Measurements from ENCODE around the gene TCEAL4. TPM values are rescaled to one million over a fixed set of nuclear protein-coding genes. Genes with fewer than 3 reads are reported as not detected.
"Not testable (repeated sequence)": the region's sequence is repeated elsewhere in the genome, so short reads cannot be mapped to it uniquely, and the experiment has no call there.

The TCEAL4 gene
- total RNA-seq, 2 donors from 2014 or later: 12.9 to 17.7 TPM

- no peaks in the 10 kb centered on the region for H3K9me3 Mint-ChIP-seq
- no peak overlapping the region for H3K27ac Mint-ChIP-seq
- ATAC-seq (replicated peaks in 1 of 2): no peak
- H3K27me3 Mint-ChIP-seq (ENCODE audit: low read depth): peaks cover 25% of the 10 kb centered on the region
- no peak for DNase-seq
- no peaks in the 10 kb centered on the region for H3K36me3 Mint-ChIP-seq (ENCODE audit: insufficient read depth in 2 of 2)
- no peaks in the 10 kb centered on the region for H3K4me1 Mint-ChIP-seq (ENCODE audit: low read depth)
- H3K4me3 Mint-ChIP-seq: no peak overlapping the region
Measured at GRCh38 chrX:103560256-103560655, 25.1 kb upstream of the TCEAL4 start.

DNA sequence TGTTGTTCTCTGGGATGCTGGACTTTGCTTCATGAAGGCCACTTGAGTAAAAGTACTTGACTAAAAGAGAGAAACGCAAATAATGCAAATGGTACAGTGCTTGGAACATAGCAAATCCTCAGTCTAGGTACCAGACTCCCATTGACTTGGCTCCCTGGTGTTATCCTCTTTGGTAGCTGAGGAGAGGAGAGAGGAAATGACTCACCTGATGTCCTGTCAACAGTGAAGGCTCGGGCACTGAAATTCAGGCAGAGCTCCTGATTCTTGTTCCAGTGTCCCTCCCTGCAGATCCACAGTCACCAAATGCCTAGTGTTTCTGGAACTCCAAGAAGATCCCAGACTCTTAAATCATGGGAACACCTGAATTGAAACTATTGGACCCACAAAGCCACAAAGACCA is 22.5 kb upstream of the TCEAL4 start:
- ATAC-seq (replicated peaks in 1 of 2): no peak
- H3K27me3 Mint-ChIP-seq (ENCODE audit: low read depth): peaks cover 18% of the 10 kb centered on the region

DNA sequence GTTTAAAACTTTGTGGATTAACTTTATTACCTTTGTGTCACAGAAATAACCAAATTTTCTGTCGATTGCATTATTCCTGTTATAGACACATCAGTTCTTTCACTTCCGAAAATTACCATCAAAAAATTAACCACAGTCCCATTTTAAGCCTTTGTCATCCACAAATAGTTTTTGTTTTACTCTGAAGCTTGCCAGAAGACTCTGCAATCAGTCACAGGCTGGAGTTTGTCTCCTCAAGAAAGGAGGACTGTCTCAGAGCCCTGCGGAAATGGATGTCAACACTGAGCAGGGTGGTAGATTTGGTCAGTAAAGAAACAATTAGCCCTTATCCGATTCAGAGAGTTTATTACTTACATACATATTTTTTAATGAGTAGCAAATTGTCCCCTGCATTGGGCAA is 20.1 kb upstream of the TCEAL4 start:
- Mint-ChIP-seq H3K4me3 (no peak overlapping the region), H3K36me3 (ENCODE audit: insufficient read depth in 2 of 2) (no peaks in the 10 kb centered on the region), H3K27me3 (ENCODE audit: low read depth) (peaks cover 15% of the 10 kb centered on the region), H3K9me3 (no peaks in the 10 kb centered on the region), H3K27ac (no peak overlapping the region), H3K4me1 (ENCODE audit: low read depth) (no peaks in the 10 kb centered on the region)
- DNase-seq (no peak), ATAC-seq (replicated peaks in 1 of 2) (no peak)

More for the DNA sequence above, 22.5 kb upstream of the TCEAL4 start:
- H3K4me3 Mint-ChIP-seq: no peak overlapping the region
- no peak for DNase-seq
- H3K4me1 Mint-ChIP-seq (ENCODE audit: low read depth): no peaks in the 10 kb centered on the region
- no peaks in the 10 kb centered on the region for H3K36me3 Mint-ChIP-seq (ENCODE audit: insufficient read depth in 2 of 2)
- no peaks in the 10 kb centered on the region for H3K9me3 Mint-ChIP-seq
- no peak overlapping the region for H3K27ac Mint-ChIP-seq

DNA sequence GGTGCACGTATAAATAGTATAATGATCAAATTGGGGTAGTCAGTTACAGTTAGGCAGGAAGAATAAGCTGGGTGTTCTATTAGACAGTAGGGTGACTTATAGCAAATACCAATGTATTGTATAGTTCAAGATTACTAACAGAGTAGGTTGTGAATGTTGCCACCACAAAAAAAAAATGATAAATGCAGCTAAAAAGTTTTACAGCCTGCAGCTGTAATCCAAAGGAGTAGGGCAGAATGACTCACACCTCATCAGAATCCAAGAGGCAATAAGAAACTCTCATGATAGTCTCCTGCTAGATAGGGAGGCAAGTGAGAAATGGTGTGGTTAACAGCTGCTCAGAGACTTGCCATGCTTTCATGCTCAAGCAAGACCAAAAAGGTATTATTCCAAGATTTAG is 19.6 kb upstream of the TCEAL4 start:
- H3K27me3 Mint-ChIP-seq (ENCODE audit: low read depth): peaks cover 19% of the 10 kb centered on the region
- H3K27ac Mint-ChIP-seq: no peak overlapping the region
- H3K4me3 Mint-ChIP-seq: no peak overlapping the region
- no peaks in the 10 kb centered on the region for H3K4me1 Mint-ChIP-seq (ENCODE audit: low read depth)
- no peak for DNase-seq
- no peak for ATAC-seq (replicated peaks in 1 of 2)
- no peaks in the 10 kb centered on the region for H3K9me3 Mint-ChIP-seq
- no peaks in the 10 kb centered on the region for H3K36me3 Mint-ChIP-seq (ENCODE audit: insufficient read depth in 2 of 2)

GRCh38 chrX:103571121-103571520 is 14.2 kb upstream of the TCEAL4 start:
- H3K36me3 Mint-ChIP-seq (ENCODE audit: insufficient read depth in 2 of 2): no peaks in the 10 kb centered on the region
- no peaks in the 10 kb centered on the region for H3K4me1 Mint-ChIP-seq (ENCODE audit: low read depth)
- H3K9me3 Mint-ChIP-seq: no peaks in the 10 kb centered on the region
- no peak overlapping the region for H3K27ac Mint-ChIP-seq
- no peak overlapping the region for H3K4me3 Mint-ChIP-seq
- ATAC-seq (replicated peaks in 1 of 2) (no peak), DNase-seq (no peak)
- peaks cover 44% of the 10 kb centered on the region for H3K27me3 Mint-ChIP-seq (ENCODE audit: low read depth)

DNA sequence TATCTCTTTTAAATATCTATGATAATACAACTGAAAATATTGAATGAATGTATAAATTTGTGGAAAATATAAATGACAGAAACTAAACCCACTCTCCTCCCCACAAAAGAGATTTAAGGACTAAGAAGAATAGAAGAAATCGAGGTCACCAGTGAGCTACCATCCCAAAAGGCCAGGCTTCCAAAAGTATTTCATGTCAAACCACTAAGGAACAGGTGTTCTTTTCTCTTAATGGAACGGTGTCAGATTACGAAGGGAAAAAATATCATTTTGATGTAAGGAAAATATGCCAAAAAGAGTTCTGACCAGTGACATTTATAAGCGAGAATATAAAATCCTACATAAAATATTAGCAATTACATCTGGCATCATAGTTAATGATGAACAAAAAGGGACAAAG is 13.6 kb upstream of the TCEAL4 start:
- H3K27me3 Mint-ChIP-seq (ENCODE audit: low read depth): peaks cover 44% of the 10 kb centered on the region
- H3K27ac Mint-ChIP-seq: no peak overlapping the region
- DNase-seq (no peak), ATAC-seq (replicated peaks in 1 of 2) (no peak)
- H3K4me1 Mint-ChIP-seq (ENCODE audit: low read depth): no peaks in the 10 kb centered on the region
- H3K4me3 Mint-ChIP-seq: no peak overlapping the region
- no peaks in the 10 kb centered on the region for H3K36me3 Mint-ChIP-seq (ENCODE audit: insufficient read depth in 2 of 2)
- no peaks in the 10 kb centered on the region for H3K9me3 Mint-ChIP-seq

DNA sequence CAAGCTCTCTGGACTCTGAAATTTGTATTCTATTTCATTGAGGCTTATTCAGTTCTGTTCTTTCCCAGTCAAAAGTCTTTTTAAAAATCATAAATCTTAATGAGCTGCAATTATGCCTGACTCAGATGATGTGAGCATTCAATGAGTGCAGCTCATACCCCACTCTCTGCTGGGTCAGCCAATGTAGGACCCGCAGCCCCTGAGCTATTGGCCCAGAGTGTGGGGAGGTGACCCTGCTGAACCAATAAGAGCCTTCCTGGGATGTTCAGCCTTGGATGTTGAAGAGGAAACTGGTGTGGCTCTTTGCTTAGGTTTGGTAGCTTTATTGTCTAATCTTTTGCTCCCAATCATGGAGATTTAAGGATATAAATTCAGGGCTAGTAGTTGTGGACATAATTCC is 12.1 kb upstream of the TCEAL4 start:
- Mint-ChIP-seq H3K4me1 (ENCODE audit: low read depth) (no peaks in the 10 kb centered on the region), H3K27ac (no peak overlapping the region), H3K27me3 (ENCODE audit: low read depth) (peaks cover 49% of the 10 kb centered on the region), H3K36me3 (ENCODE audit: insufficient read depth in 2 of 2) (no peaks in the 10 kb centered on the region), H3K9me3 (no peaks in the 10 kb centered on the region), H3K4me3 (no peak overlapping the region)
- ATAC-seq (replicated peaks in 1 of 2) (no peak), DNase-seq (no peak)

DNA sequence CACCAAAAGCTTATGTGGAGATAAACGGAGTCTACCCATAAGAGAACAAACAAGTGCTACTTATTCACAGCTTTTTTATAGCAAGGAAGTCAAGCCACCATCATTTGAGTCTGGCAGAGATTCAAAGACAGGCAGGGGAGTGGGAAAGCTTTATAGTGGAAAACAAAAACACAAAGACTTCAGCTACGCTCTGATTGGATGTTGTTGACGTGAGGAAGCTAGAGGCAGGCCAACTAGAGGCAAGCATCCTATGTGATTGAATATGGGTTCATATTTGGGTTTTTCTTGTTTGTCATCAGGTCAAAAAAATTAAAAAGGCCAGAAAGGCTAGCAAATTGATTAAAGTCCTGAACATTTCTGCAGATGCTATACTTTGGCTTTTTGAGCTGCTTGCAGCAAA is 719 bp upstream of the TCEAL4 start:
- ATAC-seq (replicated peaks in 1 of 2) (no peak), DNase-seq (no peak)
- peaks cover 0 to 3% of the 10 kb centered on the region in 2 donors for H3K9me3 Mint-ChIP-seq
- H3K4me3 Mint-ChIP-seq: peak overlapping the region; percentile 8 to 66
- peaks cover 0 to 4% of the 10 kb centered on the region in 2 donors for H3K36me3 Mint-ChIP-seq (ENCODE audit: insufficient read depth in 2 of 2)
- H3K4me1 Mint-ChIP-seq (ENCODE audit: low read depth): peaks cover 7% of the 10 kb centered on the region
- peaks cover 38% of the 10 kb centered on the region for H3K27me3 Mint-ChIP-seq (ENCODE audit: low read depth)
- no peak overlapping the region for H3K27ac Mint-ChIP-seq

DNA sequence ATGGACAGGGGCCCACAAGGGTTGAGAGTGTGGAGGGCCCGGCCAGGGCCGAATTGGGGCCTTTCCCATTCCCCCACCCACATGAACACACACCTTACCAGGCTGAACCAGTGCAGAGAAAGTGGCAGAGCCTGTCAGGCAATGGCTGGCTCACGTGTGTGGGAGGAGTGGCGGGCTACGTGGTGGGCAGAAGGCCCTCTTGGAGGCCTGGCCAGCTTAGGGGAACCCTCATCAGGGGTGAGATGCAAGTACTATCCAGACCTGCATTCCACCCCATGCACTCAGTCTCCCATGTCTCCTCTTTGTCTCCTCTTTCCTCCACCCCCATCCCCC is 965 bp downstream of the TCEAL4 start:
- Mint-ChIP-seq H3K4me3 (peak overlapping the region; percentile 87), H3K9me3 (peaks cover 0 to 3% of the 10 kb centered on the region in 2 donors), H3K36me3 (ENCODE audit: insufficient read depth in 2 of 2) (peaks cover 0 to 4% of the 10 kb centered on the region in 2 donors), H3K4me1 (ENCODE audit: low read depth) (peaks cover 7% of the 10 kb centered on the region), H3K27ac (no peak overlapping the region), H3K27me3 (ENCODE audit: low read depth) (peaks cover 28% of the 10 kb centered on the region)
- ATAC-seq (replicated peaks in 1 of 2) (peak; percentile 20 to 55), DNase-seq (peak in 1 of 2 donors; percentile 3)

- Mint-ChIP-seq H3K27ac (no peak overlapping the region), H3K9me3 (peaks cover 0 to 3% of the 10 kb centered on the region in 2 donors), H3K27me3 (ENCODE audit: low read depth) (peaks cover 24% of the 10 kb centered on the region), H3K36me3 (ENCODE audit: insufficient read depth in 2 of 2) (peaks cover 0 to 4% of the 10 kb centered on the region in 2 donors), H3K4me1 (ENCODE audit: low read depth) (peaks cover 7% of the 10 kb centered on the region), H3K4me3 (peak overlapping the region; percentile 87)
- ATAC-seq (replicated peaks in 1 of 2): no peak
- no peak for DNase-seq
Measured at GRCh38 chrX:103586659-103587058, 1.3 kb downstream of the TCEAL4 start.

GRCh38 chrX:103592295-103592694 is 7.0 kb downstream of the TCEAL4 start:
- not testable (repeated sequence) for H3K4me3 Mint-ChIP-seq; DNase-seq; H3K36me3 Mint-ChIP-seq (ENCODE audit: insufficient read depth in 2 of 2); H3K4me1 Mint-ChIP-seq (ENCODE audit: low read depth); H3K27me3 Mint-ChIP-seq (ENCODE audit: low read depth); ATAC-seq (replicated peaks in 1 of 2); H3K27ac Mint-ChIP-seq; H3K9me3 Mint-ChIP-seq

GRCh38 chrX:103595202-103595601 is 9.9 kb downstream of the TCEAL4 start:
- DNase-seq; H3K36me3 Mint-ChIP-seq (ENCODE audit: insufficient read depth in 2 of 2); ATAC-seq (replicated peaks in 1 of 2); H3K27me3 Mint-ChIP-seq (ENCODE audit: low read depth); H3K27ac Mint-ChIP-seq; H3K4me3 Mint-ChIP-seq; H3K9me3 Mint-ChIP-seq; H3K4me1 Mint-ChIP-seq (ENCODE audit: low read depth): not testable (repeated sequence)

- no peaks in the 10 kb centered on the region for H3K4me1 Mint-ChIP-seq (ENCODE audit: low read depth)
- peak within 1 kb of the TSS; percentile 86 for H3K27ac Mint-ChIP-seq
- H3K4me3 Mint-ChIP-seq: peak within 1 kb of the TSS; percentile 77 to 81
- H3K27me3 Mint-ChIP-seq (ENCODE audit: low read depth): peaks cover 34% of the 10 kb centered on the region
- H3K9me3 Mint-ChIP-seq: no peaks in the 10 kb centered on the region
- peak; percentile 82 to 93 for ATAC-seq (replicated peaks in 1 of 2)
- H3K36me3 Mint-ChIP-seq (ENCODE audit: insufficient read depth in 2 of 2): peaks cover 1 to 5% of the 10 kb centered on the region in 2 donors
- peak; percentile 30 to 35 for DNase-seq
Measured at GRCh38 chrX:103607364-103608305, 22.3 kb downstream of the TCEAL4 start, which contains the start of gene TCEAL3. TCEAL3 (plus strand) TSS chrX:103607963; CDS start chrX:103609065, 1,102 bp downstream.
